GM21526 (cell line): ENCODE results near the gene SNX20.

Experiments used
- ATAC-seq: cut with Tn5 transposase; IDR thresholded peaks from one replicate; pipeline ENCODE4 v1.9.1; 2021; ENCODE audit warnings: moderate library complexity; ENCODE audit not compliant: unreplicated experiment, low FRiP score

Gene SNX20

GRCh38 chr16:50683689-50684374 is 2.7 kb upstream of the SNX20 start:
- ATAC-seq: peak; percentile 47

- no peak for ATAC-seq
Observed at GRCh38 chr16:50680556-50680893, 587 bp downstream of the SNX20 start.

- no peak for ATAC-seq
Observed at GRCh38 chr16:50679676-50680555, 1.2 kb downstream of the SNX20 start.

- no peak for ATAC-seq
Observed at GRCh38 chr16:50679266-50679665, 1.8 kb downstream of the SNX20 start.

GRCh38 chr16:50678531-50678930 is 2.6 kb downstream of the SNX20 start:
- ATAC-seq: no peak

- no peak for ATAC-seq
Observed at GRCh38 chr16:50677351-50677750, 3.8 kb downstream of the SNX20 start.

GRCh38 chr16:50676684-50677225 is 4.4 kb downstream of the SNX20 start:
- no peak for ATAC-seq

- ATAC-seq: no peak
Observed at GRCh38 chr16:50675686-50676610, 5.2 kb downstream of the SNX20 start.

GRCh38 chr16:50674831-50675230 is 6.3 kb downstream of the SNX20 start:
- ATAC-seq: no peak

- ATAC-seq: no peak
Observed at GRCh38 chr16:50673496-50674275, 7.4 kb downstream of the SNX20 start.

GRCh38 chr16:50671644-50672260 is 9.4 kb downstream of the SNX20 start:
- no peak for ATAC-seq

- no peak for ATAC-seq
Observed at GRCh38 chr16:50670476-50670875, 10.6 kb downstream of the SNX20 start.

- ATAC-seq: no peak
Observed at GRCh38 chr16:50669741-50670140, 11.4 kb downstream of the SNX20 start.

- no peak for ATAC-seq
Observed at GRCh38 chr16:50668368-50669008, 12.6 kb downstream of the SNX20 start.

- ATAC-seq: no peak
Observed at GRCh38 chr16:50667497-50668367, 13.4 kb downstream of the SNX20 start.

GRCh38 chr16:50666658-50667496 is 14.2 kb downstream of the SNX20 start:
- peak; percentile 87 for ATAC-seq
